Endothelial cell of umbilical vein (primary cell): ENCODE results near the gene RAB44. TPM values are rescaled to one million over a fixed set of nuclear protein-coding genes. Genes with fewer than 3 reads are reported as not detected.

Experiments used
- BruUV-seq: library from RNA; stranded (reverse); fragments of 400-500 nt; replicated peaks from 2 replicates; lab custom pipeline; 2021; lab: Mats Ljungman, UMichigan
- CTCF ChIA-PET: fragments of 300-600, 350-600 bp; sonication (Branson Sonifier 250); formaldehyde crosslinking; loops from one replicate; lab custom pipeline; 2021; ENCODE audit warnings: antibody characterized with exemption, inconsistent platforms; lab: Charles Lee
- POLR2A ChIA-PET: fragments of 300-600, 350-600 bp; sonication (Branson Sonifier 250); formaldehyde crosslinking; loops from one replicate; lab custom pipeline; 2021; ENCODE audit warnings: antibody characterized with exemption, inconsistent platforms; lab: Charles Lee
- DNase-seq: peaks from one replicate; pipeline ENCODE4 v3.0.0-alpha.2; 2011; ENCODE audit warnings: low read depth, low spot score
- FAIRE-seq: peaks from 2 replicates; lab custom pipeline; 2011; peaks lifted over from hg19 to GRCh38; lab: Jason Lieb, UNC
- H2AFZ ChIP-seq: 2 replicates; pipeline ENCODE4 v1.6.0; 2012; ENCODE audit warnings: low read depth, low read length, control low read depth, inconsistent platforms
- H3K27ac ChIP-seq: 2 replicates; pipeline ENCODE4 v1.5.1; 2011; ENCODE audit warnings: low read depth, mild to moderate bottlenecking, control low read depth, low read length, moderate library complexity; ENCODE audit not compliant: insufficient read depth
- H3K27me3 ChIP-seq, 2 experiments: 2 replicates each; pipeline versions ENCODE4 v1.6.0 to v1.6.1; 2011; ENCODE audit warnings: low read length in 2 of 2, mixed read lengths in 1 of 2; ENCODE audit not compliant: control insufficient read depth in 2 of 2, insufficient read depth in 2 of 2
- H3K36me3 ChIP-seq, 2 experiments: 2 replicates in 1 of 2; 3 replicates in 1 of 2; pipeline ENCODE4 v1.5.1; 2011; ENCODE audit warnings: low read length in 2 of 2, mild to moderate bottlenecking in 1 of 2, moderate library complexity in 1 of 2; ENCODE audit not compliant: control insufficient read depth in 2 of 2, insufficient read depth in 2 of 2; ENCODE audit errors: extremely low read depth in 1 of 2
- H3K4me1 ChIP-seq: 3 replicates; pipeline ENCODE4 v1.5.1; 2011; ENCODE audit warnings: mild to moderate bottlenecking, low read length; ENCODE audit not compliant: control insufficient read depth, insufficient read depth; ENCODE audit errors: extremely low read depth
- H3K4me2 ChIP-seq: 2 replicates; pipeline ENCODE4 v1.6.1; 2011; ENCODE audit warnings: low read length, control low read depth, mixed read lengths; ENCODE audit not compliant: insufficient read depth
- H3K4me3 ChIP-seq, 3 experiments: fragments of 200-600 bp in 1 of 3; sonication (generic), shearing (Covaris generic) in 1 of 3; replicated peaks in 1 of 3; 2 replicates each; pipeline ENCODE4 v1.5.1; 2011 to 2016; ENCODE audit warnings: control low read depth in 3 of 3, low read length in 3 of 3, mild to moderate bottlenecking in 2 of 3, inconsistent platforms in 1 of 3, low read depth in 1 of 3, moderate library complexity in 1 of 3; ENCODE audit not compliant: insufficient read depth in 1 of 3
- H3K79me2 ChIP-seq: 2 replicates; pipeline ENCODE4 v1.6.0; 2012; ENCODE audit warnings: low read length, inconsistent platforms; ENCODE audit not compliant: control insufficient read depth, insufficient read depth
- H3K9ac ChIP-seq: replicated peaks from 2 replicates; pipeline ENCODE3; 2011; ENCODE audit warnings: low read length, control low read depth; ENCODE audit not compliant: insufficient read depth; ENCODE audit errors: extremely low read depth
- H3K9me1 ChIP-seq: replicated peaks from 3 replicates; pipeline ENCODE4 v1.6.0; 2011; ENCODE audit warnings: mild to moderate bottlenecking, low read length; ENCODE audit not compliant: control insufficient read depth, insufficient read depth; ENCODE audit errors: extremely low read depth
- H3K9me3 ChIP-seq: replicated peaks from 2 replicates; pipeline ENCODE4 v1.5.1; 2012; ENCODE audit warnings: low read length, inconsistent platforms; ENCODE audit not compliant: control insufficient read depth, insufficient read depth
- H4K20me1 ChIP-seq: replicated peaks from 2 replicates; pipeline ENCODE3; 2011; ENCODE audit warnings: mild to moderate bottlenecking, low read length; ENCODE audit not compliant: control insufficient read depth, insufficient read depth; ENCODE audit errors: extremely low read depth
- EZH2 ChIP-seq: IDR thresholded peaks from 2 replicates; pipeline ENCODE4 v1.6.1; 2012; ENCODE audit warnings: borderline replicate concordance, low read depth, mild to moderate bottlenecking, moderate library complexity, low read length, inconsistent platforms; ENCODE audit not compliant: severe bottlenecking
- FOS ChIP-seq: IDR thresholded peaks from 2 replicates; pipeline ENCODE4 v1.6.1; 2011; ENCODE audit warnings: mild to moderate bottlenecking, low read length, moderate library complexity, borderline replicate concordance; ENCODE audit not compliant: insufficient read depth
- GATA2 ChIP-seq: IDR thresholded peaks from 2 replicates; pipeline ENCODE4 v1.7.0; 2011; ENCODE audit warnings: low read depth, mild to moderate bottlenecking, moderate library complexity, mixed read lengths, low read length; ENCODE audit not compliant: insufficient read length, insufficient read depth
- JUN ChIP-seq: IDR thresholded peaks from 2 replicates; pipeline ENCODE4 v1.6.1; 2011; ENCODE audit warnings: borderline replicate concordance, low read depth; ENCODE audit not compliant: insufficient read length, insufficient read depth
- MYC ChIP-seq: IDR thresholded peaks from one replicate; pipeline ENCODE4 v1.6.1; 2011; ENCODE audit warnings: mild to moderate bottlenecking, low read depth, low read length
- POLR2A ChIP-seq: IDR thresholded peaks from 2 replicates; pipeline ENCODE4 v1.6.1; 2012; ENCODE audit warnings: low read depth, mild to moderate bottlenecking, control low read depth, low read length
- POLR2AphosphoS5 ChIP-seq: IDR thresholded peaks from 2 replicates; pipeline ENCODE4 v1.6.1; 2012; ENCODE audit warnings: low read depth, mild to moderate bottlenecking, control low read depth, low read length, moderate library complexity; ENCODE audit not compliant: insufficient read depth
- dilution Hi-C: fragments of 300-500 bp; cut with MboI; formaldehyde crosslinking; loops from one replicate; pipeline ENCODE4 v1.15.0; 2019; ENCODE audit warnings: low sequenced_read_pairs; ENCODE audit not compliant: extremely low pct_ligation_motif_present
- intact Hi-C: fragments of 100-400 bp; cut with micrococcal nuclease; formaldehyde crosslinking; loops from one replicate; pipeline ENCODE4 v1.10.0; 2022
- polyA plus RNA-seq, 4 experiments: library from polyadenylated mRNA; depleted of rRNA in 3 of 4; stranded (reverse) in 3 of 4; unstranded in 1 of 4; fragments of >200 nt; gene quantifications; 2 replicates each; pipeline versions ENCODE4 v1.2.1 to v1.2.3, GENCODE V29; 2011 to 2012; ENCODE audit warnings: missing spikeins in 1 of 4
- total RNA-seq: library from RNA; stranded (reverse); gene quantifications from 2 replicates; pipeline ENCODE4 v1.2.3, GENCODE V29; 2021
- TF ChIP-seq, protein P1 (sequence below): IDR thresholded peaks from 2 replicates; pipeline ENCODE4 v1.6.1; 2011; ENCODE audit not compliant: insufficient read depth, insufficient read length
- TF ChIP-seq, protein P2 (sequence below), 2 donors: IDR thresholded peaks; 1 replicate in 1 of 2; 2 replicates in 1 of 2; pipeline ENCODE4 v1.5.1; 2011; ENCODE audit warnings: low read length in 2 of 2, mild to moderate bottlenecking in 2 of 2, moderate library complexity in 2 of 2, control low read depth in 1 of 2, inconsistent platforms in 1 of 2, low read depth in 1 of 2; ENCODE audit not compliant: insufficient read depth in 1 of 2; ENCODE audit errors: extremely low read depth in 1 of 2

Gene RAB44
- total and polyA plus RNA-seq, 2 donors (not counting 3 experiments of a cell fraction or from before 2014, with no cell fraction given) = 0.03 to 0.11 TPM

GRCh38 chr6:36662827-36663256 lies 34.8 kb upstream of the RAB44 start:
- no peak overlapping the region for H3K4me2 ChIP-seq
- no peak for FAIRE-seq

More at GRCh38 chr6:36662827-36663256, 34.8 kb upstream of the RAB44 start:
- no peak overlapping the region for H3K9ac ChIP-seq
- ChIA-PET CTCF (interaction anchor here (0.8 to 2.1 kb wide), 3 partner anchors 11 to 48 kb away, joined by 3 to 8 read pairs (median 6); partner anchors contain the start of gene CDKN1A), POLR2A (no interaction called here)
- H3K79me2 ChIP-seq = no peaks in the 10 kb centered on the region
- H3K36me3 ChIP-seq = no peaks in the 10 kb centered on the region
- H2AFZ ChIP-seq = no peak overlapping the region
- no peaks in the 10 kb centered on the region for H3K9me3 ChIP-seq
- H4K20me1 ChIP-seq = no peaks in the 10 kb centered on the region
- intact Hi-C loops = no loop called here
- H3K4me3 ChIP-seq = no peak overlapping the region
- dilution Hi-C loops = no loop called here
- no TSS peak for BruUV-seq
- no peak for DNase-seq
- H3K27me3 ChIP-seq = peaks cover 14 to 16% of the 10 kb centered on the region in 2 experiments
- no peaks in the 10 kb centered on the region for H3K9me1 ChIP-seq
- H3K27ac ChIP-seq = no peak overlapping the region
- TF ChIP-seq JUN (no peak), MYC (no peak), GATA2 (no peak), FOS (no peak), EZH2 (no peak), POLR2A (no peak), POLR2AphosphoS5 (no peak)
- TF ChIP-seq, protein P1, sequence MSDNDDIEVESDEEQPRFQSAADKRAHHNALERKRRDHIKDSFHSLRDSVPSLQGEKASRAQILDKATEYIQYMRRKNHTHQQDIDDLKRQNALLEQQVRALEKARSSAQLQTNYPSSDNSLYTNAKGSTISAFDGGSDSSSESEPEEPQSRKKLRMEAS = no peak
- TF ChIP-seq, protein P2, sequence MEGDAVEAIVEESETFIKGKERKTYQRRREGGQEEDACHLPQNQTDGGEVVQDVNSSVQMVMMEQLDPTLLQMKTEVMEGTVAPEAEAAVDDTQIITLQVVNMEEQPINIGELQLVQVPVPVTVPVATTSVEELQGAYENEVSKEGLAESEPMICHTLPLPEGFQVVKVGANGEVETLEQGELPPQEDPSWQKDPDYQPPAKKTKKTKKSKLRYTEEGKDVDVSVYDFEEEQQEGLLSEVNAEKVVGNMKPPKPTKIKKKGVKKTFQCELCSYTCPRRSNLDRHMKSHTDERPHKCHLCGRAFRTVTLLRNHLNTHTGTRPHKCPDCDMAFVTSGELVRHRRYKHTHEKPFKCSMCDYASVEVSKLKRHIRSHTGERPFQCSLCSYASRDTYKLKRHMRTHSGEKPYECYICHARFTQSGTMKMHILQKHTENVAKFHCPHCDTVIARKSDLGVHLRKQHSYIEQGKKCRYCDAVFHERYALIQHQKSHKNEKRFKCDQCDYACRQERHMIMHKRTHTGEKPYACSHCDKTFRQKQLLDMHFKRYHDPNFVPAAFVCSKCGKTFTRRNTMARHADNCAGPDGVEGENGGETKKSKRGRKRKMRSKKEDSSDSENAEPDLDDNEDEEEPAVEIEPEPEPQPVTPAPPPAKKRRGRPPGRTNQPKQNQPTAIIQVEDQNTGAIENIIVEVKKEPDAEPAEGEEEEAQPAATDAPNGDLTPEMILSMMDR (IDR thresholded peaks at IDR 0.05; ENCODE audit: extremely low read depth in 1 of 2, insufficient read depth in 1 of 2, low read depth in 1 of 2, low read length in 2 of 2) = no peak
- H3K4me1 ChIP-seq = no peaks in the 10 kb centered on the region
